HG03565 (cell line): Measurements from ENCODE around the gene RASL11B.

Experiments used
- ATAC-seq: cut with Tn5 transposase; IDR thresholded peaks from one replicate; pipeline ENCODE4 v1.9.1; 2021; ENCODE audit warnings: mild to moderate bottlenecking, moderate library complexity; ENCODE audit not compliant: unreplicated experiment

Gene RASL11B

DNA sequence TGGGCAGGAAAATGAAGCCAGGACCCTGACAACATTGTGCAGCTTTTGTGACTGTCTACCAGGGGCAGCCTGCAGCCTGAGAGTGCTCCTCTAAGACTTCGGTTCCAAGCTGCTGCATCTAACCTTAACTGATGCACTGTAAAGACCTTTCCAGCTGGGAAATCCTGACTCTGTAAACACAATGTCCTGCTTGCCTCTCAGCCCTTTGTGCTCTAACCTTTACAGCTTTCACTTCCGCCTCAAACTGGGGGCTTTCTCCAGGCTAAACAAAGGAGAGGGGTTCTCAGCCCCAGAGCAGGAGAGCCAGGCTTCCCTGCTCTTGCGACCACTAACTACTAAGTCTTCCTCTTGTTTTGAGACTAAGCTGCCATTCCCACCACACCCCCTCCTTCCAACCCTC is 19.3 kb upstream of the RASL11B start:
- no peak for ATAC-seq

DNA sequence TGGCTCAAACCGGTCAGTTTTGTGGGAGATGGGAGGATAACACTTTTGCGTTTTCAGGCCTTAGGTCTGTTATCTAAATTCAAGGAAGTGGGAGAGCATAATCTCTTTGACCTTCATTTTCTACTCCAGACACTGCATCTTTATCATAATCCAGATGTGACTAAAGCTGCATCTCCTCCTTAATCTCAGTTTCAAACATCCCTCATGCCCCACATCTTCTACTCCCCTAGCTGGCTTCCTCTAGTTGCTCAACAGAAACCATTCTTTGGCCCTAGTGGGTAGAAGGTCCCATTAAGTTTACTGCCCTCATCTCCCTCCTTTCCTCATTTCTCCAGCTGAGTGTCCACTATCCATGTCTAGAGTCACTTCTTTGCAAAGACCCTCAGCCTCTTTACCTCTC is 18.8 kb upstream of the RASL11B start:
- ATAC-seq, result no peak

DNA sequence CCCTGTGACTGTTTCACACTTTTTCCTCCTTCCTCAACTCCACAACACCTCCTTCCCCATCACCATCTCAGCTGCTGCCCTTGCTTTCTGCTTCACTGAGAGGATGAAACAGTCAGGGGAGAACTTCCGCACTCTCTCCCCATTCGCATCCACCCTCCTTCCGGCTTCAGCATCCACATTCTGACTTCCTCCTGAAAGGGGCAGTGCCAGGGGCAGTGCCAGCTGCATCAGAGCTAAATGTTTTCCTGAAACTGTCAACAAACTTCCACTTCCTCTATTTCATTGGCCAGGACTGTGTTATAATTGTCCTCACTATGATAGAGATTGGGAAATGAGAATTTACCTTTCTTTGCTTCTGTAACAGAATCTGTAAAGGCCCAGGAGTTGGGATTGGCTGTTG is 18.2 kb upstream of the RASL11B start:
- no peak for ATAC-seq

DNA sequence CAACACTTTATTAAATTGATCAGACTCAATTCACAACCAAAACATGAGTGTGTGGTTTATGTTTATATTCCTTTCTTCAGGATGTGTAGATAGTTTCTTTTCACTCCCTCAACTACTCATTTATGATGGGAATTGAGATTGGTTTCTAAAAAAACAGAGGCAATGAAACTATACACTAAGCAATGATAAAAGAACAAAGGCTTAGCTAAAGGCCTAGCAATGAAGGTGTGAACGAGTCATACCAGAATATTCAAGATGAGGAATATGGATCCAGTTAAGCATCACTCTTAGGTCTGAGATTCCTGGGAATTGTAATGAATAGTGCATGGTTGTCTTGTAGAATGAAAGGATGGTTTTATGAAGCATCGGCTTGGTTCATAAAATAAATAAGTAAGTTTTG is 17.5 kb upstream of the RASL11B start:
- ATAC-seq, result no peak

DNA sequence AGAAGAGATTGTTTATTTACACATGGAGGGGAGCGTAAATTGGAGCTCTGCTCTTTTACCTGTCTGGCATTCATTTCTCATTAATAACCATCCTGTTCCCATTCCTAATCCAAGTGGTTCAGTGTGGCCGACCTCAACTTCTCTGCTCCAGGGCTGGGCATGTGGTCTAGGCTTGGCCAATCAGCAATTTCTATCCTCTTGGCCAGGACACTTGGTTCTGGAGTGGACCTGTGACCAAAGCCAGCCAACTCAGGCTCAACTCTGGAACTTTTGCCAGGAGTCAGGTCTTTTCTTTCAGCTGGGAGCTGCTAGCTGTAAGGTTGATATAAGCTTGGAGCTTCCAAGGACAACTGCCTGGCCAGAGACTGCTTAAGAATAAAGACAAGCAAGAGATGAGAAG is 15.6 kb upstream of the RASL11B start:
- no peak for ATAC-seq

DNA sequence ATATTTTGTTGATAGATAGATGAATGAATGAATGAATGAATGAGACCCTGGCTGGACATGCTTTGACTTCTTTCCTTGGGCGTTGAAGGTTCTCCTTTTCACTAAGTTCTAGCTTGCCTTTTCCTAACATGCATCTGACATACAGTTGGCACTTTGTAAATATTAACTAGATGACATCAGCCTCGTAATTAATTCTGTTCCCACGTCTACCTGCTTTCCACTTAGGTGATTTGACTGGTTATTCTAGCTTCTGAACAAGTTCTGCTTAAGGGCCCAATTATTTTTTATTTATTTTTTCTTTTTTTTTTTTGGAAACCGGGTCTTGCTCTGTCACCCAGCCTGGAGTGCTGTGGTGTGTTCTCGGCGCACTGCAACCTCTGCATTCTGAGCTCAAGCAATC is 13.9 kb upstream of the RASL11B start:
- no peak for ATAC-seq

DNA sequence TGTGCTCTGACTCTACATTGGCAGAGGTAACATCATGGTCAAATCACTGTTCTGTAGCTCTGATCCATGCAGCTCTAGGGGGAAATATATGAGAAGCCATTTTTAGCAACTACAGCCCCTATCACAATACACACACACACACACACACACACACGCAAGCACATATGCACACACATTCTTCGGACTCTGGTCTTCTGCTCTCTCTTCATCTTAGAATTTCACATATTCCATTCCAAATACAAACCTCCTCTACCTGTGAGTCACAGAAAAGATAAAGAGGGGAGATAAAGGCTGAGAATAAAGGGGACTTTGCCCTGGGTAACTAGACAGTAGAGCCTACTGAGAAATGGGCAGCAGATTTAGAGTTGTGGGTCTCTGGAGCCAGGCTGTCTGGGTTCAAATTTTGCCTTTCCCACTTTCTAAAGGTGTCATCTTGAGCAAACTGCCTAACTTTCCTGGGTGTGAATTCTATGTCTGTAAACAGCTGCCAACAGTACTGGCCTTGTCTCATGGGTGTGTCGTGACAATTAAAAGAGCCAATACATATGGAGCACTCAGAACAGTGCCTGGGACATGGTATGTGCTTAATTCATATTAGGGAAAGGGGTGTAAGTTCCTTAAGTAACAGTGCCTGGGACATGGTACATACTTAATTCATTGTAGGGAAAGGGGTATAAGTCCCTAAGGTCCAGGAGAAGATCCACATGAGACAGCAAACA is 11.6 kb upstream of the RASL11B start:
- no peak for ATAC-seq

DNA sequence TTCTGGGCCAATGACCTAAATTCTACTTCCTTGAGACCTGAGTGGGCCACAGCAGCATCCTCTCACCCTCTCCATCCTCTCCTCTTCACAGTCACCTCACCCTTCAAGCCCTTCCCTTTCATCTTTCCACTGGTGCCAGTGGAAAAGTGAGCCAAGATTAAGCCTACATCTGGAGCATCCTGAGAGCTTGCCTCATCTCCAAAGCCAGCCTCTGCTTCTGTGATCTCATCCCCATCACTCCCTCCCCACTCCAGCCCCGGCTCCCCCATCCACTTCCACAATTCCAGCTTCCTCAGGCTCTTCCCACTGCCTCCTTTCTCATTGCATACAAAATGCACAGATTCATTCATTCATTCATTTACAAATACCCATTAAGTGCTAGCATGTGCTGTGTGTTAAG is 10.1 kb upstream of the RASL11B start:
- ATAC-seq, result no peak

DNA sequence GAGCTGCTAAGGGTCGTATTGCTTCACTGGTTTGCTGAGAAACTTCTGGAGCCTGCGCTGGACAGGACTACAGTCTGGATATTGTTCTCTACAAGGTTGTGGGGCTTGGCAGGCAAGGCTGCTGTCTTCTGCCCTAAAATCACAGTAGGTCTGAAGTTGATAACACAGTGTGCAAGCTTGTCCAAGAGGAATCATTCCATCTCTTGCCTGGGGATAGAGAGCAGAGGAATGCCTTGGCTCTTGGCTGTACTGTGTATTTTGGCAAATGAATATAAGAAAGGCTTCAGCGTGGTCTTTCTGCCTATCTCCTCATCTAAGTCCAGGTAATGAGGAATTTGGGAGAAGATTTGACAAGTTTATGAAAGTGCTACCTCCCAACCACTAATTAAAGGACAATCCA is 9.4 kb upstream of the RASL11B start:
- no peak for ATAC-seq

DNA sequence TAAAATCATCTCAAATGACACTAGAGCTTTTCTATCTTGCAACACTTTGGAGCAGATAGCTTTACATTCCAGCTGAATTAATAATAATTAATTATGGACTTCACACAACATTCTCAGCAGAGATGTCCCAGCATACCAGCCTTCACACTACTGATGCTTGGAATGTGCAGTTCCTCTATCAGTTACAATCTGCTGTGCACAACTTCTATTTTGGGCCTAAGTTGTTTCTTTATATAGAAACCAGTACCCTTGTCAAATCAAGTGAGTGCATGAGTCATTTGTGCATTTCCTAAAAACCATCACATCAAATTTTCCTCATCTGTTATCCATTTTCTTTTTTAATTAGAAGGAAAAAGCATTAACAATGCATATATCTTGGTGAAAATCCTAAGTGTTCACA is 8.8 kb upstream of the RASL11B start:
- ATAC-seq, result no peak

DNA sequence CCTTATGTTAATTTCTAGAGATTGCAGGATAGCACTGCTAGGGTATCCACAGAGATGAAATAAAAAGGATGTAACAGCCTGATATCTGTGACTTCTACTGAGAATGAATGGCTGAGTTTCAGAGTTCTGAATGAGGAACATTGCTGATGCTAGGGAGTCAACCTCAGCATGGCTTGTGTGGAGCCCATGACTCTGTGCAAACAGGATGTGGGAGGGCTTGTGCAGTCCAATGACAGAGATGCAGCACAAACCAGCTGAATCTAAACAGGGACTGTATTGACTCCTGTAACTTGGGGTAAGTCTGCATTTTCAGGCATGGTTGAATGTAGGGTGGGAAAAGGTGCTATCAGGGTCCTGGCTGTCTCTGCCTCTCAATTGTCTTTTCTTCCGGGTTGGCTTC is 5.3 kb upstream of the RASL11B start:
- no peak for ATAC-seq

DNA sequence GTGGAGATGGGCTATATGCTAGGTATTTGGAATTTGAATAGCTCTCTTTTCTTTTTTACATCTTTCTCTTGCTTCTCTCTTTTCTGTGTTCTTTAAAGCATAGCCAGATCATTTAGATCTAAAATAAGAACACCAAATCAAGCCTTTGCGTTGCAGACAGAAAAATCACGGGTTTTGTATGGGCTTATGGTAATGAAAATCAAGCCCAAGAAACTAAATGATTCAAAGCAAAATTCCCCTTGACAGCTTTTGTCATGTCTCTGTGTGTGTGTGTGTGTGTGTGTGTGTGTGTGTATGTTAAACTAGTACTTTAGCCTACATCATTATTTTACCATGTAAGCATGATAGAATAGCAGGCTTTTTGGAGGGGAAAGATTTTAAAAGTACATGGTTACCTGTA is 1.8 kb upstream of the RASL11B start:
- no peak for ATAC-seq

DNA sequence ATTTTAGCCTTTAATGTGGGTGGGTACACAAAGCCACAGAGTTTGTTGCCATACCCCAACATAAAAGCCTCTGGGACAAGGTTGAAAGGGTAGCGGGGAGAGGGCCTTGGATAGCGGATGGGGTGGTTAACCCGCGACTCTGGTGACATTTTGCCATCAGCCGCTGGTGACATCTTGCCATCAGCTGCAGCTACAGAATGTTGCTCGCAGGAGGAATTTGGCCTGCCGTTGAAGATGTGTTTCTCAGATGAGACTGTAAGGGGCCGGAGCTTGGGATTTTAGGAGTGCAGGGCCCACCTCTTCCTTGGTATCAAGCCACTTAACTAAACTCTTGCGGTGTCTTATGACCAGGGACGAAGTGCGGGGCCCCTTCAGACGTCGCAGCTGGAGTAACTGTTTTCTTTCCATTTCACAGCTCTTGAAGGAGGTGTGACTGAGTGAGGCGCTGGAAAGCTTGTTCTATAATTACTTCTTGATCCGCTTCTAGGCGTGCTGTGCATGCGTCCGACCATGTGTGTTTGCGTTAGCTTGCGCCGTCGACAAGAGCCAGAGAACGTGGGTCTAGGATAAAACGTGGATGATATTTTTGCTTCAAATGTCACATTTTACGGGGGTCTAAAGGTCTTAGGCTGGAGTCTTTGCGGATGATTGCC is 820 bp upstream of the RASL11B start:
- ATAC-seq, result no peak

DNA sequence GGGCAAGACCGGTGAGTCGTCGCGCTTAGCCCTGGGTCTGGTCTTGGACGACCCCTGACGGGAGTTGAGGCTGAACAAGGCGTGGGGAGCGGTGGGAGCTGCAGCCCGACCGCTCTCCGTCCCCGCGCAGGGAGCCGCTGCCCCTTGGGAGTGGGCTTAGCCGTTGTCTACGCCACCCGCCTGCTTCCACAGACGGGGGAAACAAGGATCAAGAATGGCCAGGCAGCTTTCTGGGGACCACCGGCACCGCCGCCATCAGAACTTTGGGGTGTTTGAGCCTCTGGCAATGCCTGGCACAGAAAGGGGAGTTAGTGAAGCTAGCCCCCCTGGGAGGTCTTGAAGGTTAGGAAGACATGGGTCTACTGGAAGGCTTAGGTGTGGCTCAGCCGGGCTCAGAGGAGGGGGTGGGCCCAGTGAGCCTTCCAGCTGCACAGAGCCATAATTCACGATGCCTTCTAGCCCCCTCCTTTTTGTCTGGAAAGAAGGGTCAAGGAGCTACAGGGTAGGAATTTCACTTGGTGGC is 583 bp downstream of the RASL11B start:
- ATAC-seq, result no peak

DNA sequence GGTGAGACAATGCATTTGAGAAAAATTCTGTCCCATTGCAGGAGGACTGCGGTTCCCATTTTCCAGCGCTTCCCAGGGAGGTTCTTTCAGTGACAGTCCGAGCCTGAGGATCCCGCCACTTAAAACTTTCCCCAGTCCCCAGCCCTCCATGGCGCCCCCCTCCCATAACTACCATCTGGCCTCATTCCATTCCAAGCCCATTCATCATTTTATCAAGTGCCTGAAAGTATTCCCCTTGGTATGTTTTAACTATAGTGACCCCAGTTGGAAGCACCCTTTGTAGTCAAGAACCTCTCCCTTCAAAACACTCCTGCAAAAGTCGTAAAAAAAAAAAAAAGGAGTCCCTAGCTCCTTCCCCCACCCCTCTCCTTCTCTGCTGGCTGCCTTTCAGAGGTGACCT is 1.2 kb downstream of the RASL11B start:
- ATAC-seq, result no peak

DNA sequence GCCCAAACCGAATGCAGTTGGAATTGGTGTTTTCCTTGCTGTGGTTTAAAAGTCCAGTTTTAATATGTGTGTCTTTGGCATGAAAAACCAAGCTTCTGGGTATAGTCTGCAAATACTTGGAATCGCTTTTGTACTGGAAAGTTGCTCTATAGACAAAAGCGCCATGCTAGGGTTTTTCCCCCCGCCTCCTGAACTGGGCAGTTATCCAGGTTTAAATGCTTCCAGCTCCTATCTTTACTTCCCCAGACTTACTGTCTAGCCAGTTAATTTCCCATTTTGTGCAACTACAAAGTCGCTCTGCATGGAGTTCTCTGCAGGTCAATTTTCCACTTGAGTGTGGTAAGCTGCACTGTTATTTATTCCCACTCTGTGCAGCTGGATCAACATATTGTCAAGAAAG is 2.7 kb downstream of the RASL11B start:
- no peak for ATAC-seq

DNA sequence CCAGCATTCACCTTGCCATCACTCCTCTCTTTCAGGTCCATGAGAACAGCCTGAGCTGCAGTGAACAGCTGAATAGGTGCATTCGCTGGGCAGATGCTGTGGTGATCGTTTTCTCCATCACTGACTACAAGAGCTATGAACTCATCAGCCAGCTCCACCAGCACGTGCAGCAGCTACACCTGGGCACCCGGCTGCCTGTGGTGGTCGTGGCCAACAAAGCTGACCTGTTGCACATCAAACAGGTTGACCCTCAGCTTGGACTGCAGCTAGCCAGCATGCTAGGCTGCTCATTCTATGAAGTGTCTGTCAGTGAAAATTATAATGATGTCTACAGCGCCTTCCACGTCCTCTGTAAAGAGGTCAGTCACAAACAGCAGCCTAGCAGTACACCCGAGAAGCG is 3.2 kb downstream of the RASL11B start:
- ATAC-seq, result no peak

DNA sequence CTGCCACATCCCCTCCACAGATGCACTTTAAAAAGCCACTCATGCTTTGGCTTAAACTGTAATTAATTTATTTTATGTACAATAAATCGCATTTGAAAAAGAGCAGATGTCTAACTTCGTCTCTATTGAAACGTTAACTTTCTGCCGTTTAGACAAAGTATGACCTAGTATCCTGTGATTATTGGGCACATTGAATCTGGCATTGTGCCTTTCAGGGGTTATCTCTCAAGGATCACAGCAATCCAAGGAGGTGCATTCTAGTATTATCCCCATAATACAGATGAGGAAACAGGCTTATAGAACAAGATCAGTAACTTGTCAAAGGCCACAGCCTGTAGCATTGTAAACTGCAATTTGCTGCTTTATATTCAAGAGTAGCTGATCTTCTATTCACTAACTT is 4.6 kb downstream of the RASL11B start:
- ATAC-seq, result no peak

DNA sequence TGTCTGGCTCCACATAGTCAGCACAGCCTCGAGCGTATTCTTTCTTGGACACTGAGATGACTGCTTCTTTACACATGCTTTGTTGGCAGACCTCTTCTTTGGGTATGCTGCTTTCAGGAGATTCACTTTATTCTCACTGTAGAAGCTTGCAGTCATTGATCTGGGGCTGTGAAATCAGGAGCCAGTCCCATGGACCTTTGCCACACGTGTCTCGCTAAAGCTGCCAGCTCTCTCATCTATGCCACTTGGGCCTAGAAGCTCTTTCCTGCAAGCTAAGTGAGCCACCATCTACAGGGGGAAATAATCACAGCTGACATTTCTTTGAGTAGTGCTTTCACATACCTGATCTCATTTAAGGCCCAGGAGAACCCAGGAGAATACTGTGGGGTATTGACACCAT is 5.0 kb downstream of the RASL11B start:
- ATAC-seq, result no peak

DNA sequence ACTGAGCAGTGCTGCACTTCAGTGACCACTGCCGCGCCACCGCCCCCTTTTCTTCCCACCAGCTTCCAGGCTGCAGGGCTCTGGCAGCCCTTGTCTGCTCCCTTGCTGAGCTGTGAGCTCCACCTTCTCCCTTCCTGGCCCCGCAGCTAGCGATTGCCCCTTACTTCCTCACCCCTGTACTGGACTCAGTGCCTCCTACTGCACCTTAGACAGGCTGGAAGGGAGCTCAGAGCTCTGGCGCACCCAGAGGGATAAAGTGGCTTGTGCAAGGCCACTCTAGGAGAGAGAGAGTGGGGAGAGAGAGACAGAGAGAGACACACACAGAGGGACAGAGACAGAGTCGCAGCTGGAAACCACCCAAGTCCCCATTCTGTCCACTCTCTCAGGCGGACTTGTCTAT is 6.0 kb downstream of the RASL11B start:
- ATAC-seq, result no peak

DNA sequence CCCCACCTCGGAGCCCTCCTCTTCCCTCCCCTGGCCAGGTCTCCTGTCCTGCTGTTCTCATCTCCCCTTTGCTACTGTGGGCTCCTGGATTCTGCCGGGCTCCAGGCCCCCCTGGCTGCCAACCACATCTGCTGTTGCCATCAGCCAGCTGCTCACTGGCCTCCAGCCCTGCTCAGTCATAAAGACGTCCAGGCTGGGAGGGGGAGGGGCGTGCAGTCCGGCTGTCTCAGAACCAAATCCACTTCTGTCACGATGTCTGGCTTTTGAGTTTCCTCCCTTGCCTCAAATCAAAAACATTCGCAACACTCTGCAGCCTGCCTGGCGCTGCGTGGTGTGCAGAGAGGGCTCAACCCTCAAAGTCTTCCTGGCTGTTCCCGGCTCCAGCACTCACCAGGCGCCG is 7.1 kb downstream of the RASL11B start:
- no peak for ATAC-seq

DNA sequence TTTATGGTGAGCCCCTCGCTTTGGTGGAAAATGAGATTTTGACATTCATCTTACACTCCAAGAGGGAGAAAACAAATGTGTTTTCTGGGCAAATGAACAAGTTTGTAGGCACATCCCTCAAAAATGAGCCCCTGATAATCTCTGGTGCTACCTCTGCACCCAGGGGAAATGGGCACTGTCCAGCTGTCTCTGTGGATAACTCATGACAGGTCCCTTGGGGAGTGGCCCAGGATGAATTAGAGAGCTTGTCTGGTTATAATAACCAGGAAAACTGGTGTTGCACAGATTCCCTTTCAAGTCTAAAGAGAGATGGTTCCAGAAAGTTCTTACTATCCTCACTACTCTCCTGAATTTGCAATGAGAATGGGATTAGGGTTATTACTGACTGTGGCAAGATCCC is 7.5 kb downstream of the RASL11B start:
- ATAC-seq, result no peak

DNA sequence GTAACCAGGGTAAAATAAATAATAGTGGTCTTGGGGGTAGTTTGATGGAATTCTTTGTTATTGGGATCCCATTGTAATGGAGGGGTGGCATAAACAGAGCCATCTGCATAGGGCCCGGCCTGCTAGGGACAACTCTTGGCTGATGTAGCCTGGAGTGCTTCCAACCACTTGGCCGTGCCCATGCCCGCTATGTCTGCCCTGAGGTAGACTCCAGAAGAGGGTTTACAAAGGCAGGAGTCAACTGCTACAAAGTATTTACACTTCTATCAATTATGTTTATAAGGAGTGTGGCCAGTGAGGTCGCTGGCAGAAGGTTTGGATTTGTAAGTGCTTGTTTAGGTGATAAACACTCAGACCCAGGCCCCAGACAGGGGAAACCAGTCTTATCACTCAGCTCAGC is 8.1 kb downstream of the RASL11B start:
- no peak for ATAC-seq
